KMS-11 (cell line): ENCODE data around the gene SCAP.

Source experiments
- H2AFZ ChIP-seq: fragments of 200-600 bp; sonication (generic); 2 replicates; pipeline ENCODE4 v1.6.1; 2016; ENCODE audit warnings: antibody characterized with exemption, mixed run types, low read depth
- H3K27ac ChIP-seq: fragments of 200-600 bp; sonication (generic); 2 replicates; pipeline ENCODE4 v1.6.1; 2016; ENCODE audit warnings: mild to moderate bottlenecking, mixed run types
- H3K27me3 ChIP-seq: fragments of 200-600 bp; sonication (generic); 2 replicates; pipeline ENCODE4 v1.6.1; 2017; ENCODE audit warnings: mild to moderate bottlenecking, low read depth, mixed run types, moderate library complexity; ENCODE audit not compliant: insufficient read depth
- H3K36me3 ChIP-seq: fragments of 200-600 bp; sonication (generic); 2 replicates; pipeline ENCODE4 v1.6.1; 2017; ENCODE audit warnings: mild to moderate bottlenecking, mixed run types; ENCODE audit not compliant: insufficient read depth
- H3K4me1 ChIP-seq: fragments of 200-600 bp; sonication (generic); 2 replicates; pipeline ENCODE4 v1.6.1; 2016; ENCODE audit warnings: mild to moderate bottlenecking, low read depth, mixed run types; ENCODE audit not compliant: poor library complexity, severe bottlenecking
- H3K4me2 ChIP-seq: fragments of 200-600 bp; sonication (generic); 2 replicates; pipeline ENCODE4 v1.7.0; 2016; ENCODE audit warnings: mild to moderate bottlenecking, mixed run types
- H3K4me3 ChIP-seq: fragments of 200-600 bp; sonication (generic); IDR thresholded peaks from 2 replicates; pipeline ENCODE4 v1.6.1; 2017; ENCODE audit warnings: low read depth, low read length, mixed read lengths; ENCODE audit not compliant: insufficient read depth
- H3K79me2 ChIP-seq: fragments of 200-600 bp; sonication (generic); 2 replicates; pipeline ENCODE4 v1.6.1; 2016; ENCODE audit warnings: low read depth, mixed run types; ENCODE audit not compliant: insufficient read depth
- H3K9ac ChIP-seq: fragments of 200-600 bp; sonication (generic); 2 replicates; pipeline ENCODE4 v1.6.1; 2016; ENCODE audit warnings: mild to moderate bottlenecking, mixed run types
- H4K20me1 ChIP-seq: fragments of 200-600 bp; sonication (generic); 2 replicates; pipeline ENCODE4 v1.6.1; 2016; ENCODE audit warnings: mild to moderate bottlenecking, mixed run types; ENCODE audit not compliant: insufficient read depth
- CTCF ChIP-seq: fragments of 200-600 bp; sonication (generic); conservative IDR thresholded peaks from 2 replicates; pipeline ENCODE4 v1.6.1; 2017; ENCODE audit warnings: low read depth, mild to moderate bottlenecking, antibody characterized with exemption, low read length, moderate library complexity, mixed read lengths

SCAP gene

DNA sequence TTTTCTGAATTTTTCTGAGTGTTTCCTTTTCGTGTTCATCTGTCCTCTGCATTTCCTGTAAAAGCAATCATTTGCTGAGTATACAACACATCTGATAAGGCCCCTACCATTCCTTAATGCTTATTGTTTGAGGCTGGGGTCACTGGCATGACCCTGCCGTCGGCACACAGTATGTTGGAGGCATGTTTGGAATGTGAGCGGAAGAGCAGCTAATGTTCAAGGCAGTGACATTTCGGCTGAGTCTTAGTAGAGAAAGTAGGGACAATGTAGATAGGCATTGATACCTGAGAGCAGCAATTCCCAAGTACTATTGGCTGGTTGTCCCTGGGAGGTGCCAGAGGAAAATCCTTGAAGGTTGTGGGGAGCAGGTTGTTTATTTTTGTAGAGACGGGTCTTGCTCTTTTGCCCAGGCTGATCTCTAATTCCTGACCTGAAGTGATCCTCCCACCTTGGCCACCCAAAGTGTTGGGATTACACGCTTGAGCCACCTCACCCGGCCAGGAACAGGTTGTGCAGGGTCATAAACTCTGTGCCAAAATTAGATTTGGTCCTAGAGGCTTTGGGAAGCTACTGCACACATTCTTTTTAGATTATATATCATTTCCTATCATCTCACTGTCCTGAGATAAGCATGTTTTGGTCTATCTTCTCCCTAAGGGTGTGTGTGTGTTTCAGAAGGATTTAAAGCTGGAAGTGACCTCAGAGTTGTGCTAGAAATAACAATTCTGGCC, 81.4 kb downstream of the SCAP start:
- no peaks in the 10 kb centered on the region for H3K4me1 ChIP-seq
- H3K27me3 ChIP-seq = no peaks in the 10 kb centered on the region
- no peak overlapping the region for H3K4me2 ChIP-seq
- no peaks in the 10 kb centered on the region for H4K20me1 ChIP-seq
- no peak overlapping the region for H3K9ac ChIP-seq
- no peak overlapping the region for H3K27ac ChIP-seq
- H3K79me2 ChIP-seq = no peaks in the 10 kb centered on the region; the same call in 1 of the 2 replicates
- no peak for TF ChIP-seq CTCF
- no peak overlapping the region for H2AFZ ChIP-seq
- H3K4me3 ChIP-seq = no peak overlapping the region
- no peaks in the 10 kb centered on the region for H3K36me3 ChIP-seq

- no peak overlapping the region for H2AFZ ChIP-seq
- no peaks in the 10 kb centered on the region; the same call in 1 of the 2 replicates for H3K79me2 ChIP-seq
- H3K9ac ChIP-seq = no peak overlapping the region
- H3K36me3 ChIP-seq = no peaks in the 10 kb centered on the region
- H3K27ac ChIP-seq = no peak overlapping the region
- no peaks in the 10 kb centered on the region for H3K4me1 ChIP-seq
- H3K4me3 ChIP-seq = no peak overlapping the region
- TF ChIP-seq CTCF = no peak
- H3K4me2 ChIP-seq = no peak overlapping the region
- H4K20me1 ChIP-seq = no peaks in the 10 kb centered on the region
- H3K27me3 ChIP-seq = no peaks in the 10 kb centered on the region
Measured at GRCh38 chr3:47392933-47393332, 82.8 kb downstream of the SCAP start.

DNA sequence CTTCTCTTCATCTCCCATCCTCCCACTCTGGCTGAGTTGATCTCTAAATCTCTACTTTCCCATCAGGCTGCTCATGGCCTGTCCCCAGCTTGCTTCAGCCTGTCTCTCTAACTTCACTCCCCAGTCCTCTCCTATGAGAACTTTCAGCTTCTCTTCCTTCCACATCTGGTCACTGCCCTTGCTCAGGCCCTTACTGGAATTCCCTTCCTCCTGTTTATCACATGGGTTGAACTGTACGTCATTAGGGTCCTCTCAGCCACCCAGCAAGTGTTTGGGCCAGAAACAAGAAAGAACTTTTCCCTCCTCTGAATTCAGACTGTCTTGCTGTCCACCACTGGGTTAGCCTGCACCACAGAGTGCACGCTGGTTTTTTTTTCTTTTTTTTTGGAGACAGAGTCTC, 89.9 kb downstream of the SCAP start:
- no peaks in the 10 kb centered on the region for H3K4me1 ChIP-seq
- H4K20me1 ChIP-seq = no peaks in the 10 kb centered on the region

DNA sequence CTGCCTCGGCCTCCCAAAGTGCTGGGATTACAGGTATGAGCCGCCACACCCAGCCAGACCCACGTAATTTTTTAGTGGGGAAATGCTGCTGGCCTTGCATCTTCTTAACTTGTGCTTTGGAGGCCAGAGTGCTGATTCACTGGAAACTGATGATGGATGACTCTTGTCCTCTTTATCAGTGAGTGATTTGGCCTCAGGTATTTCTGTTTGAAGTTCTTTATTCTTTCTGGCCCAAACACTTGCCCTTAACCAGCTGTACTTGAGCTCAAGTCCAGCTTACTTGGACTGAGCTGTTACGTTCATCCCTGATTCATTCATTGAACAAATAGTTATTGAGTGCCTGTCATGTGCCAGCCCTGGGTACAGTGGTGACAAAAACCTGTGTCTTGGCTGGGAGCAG, 90.7 kb downstream of the SCAP start:
- Histone ChIP-seq H3K4me2 (no peak overlapping the region), H4K20me1 (no peaks in the 10 kb centered on the region), H3K27me3 (no peaks in the 10 kb centered on the region), H2AFZ (no peak overlapping the region), H3K36me3 (no peaks in the 10 kb centered on the region), H3K79me2 (peaks cover 26% of the 10 kb centered on the region; the same call in 1 of the 2 replicates), H3K9ac (no peak overlapping the region), H3K27ac (no peak overlapping the region), H3K4me3 (no peak overlapping the region), H3K4me1 (no peaks in the 10 kb centered on the region)
- no peak for TF ChIP-seq CTCF

More for the DNA sequence above, 89.9 kb downstream of the SCAP start:
- Histone ChIP-seq H3K79me2 (peaks cover 26% of the 10 kb centered on the region; the same call in 1 of the 2 replicates), H3K36me3 (no peaks in the 10 kb centered on the region), H3K9ac (no peak overlapping the region), H3K27ac (no peak overlapping the region), H3K27me3 (no peaks in the 10 kb centered on the region), H3K4me2 (no peak overlapping the region), H3K4me3 (no peak overlapping the region), H2AFZ (no peak overlapping the region)
- TF ChIP-seq CTCF = no peak
